ENCODE measurements around the gene CDH11.

GRCh38 chr16:65105171-65105570, 16.7 kb downstream of the CDH11 start:
- TF ChIP-seq CTCF (IDR thresholded peaks at IDR 0.05; ENCODE audit: low read depth, low read length, missing input control): no peak
- no peak for TF ChIP-seq MAX (IDR thresholded peaks at IDR 0.05)
- no peak for TF ChIP-seq ATF3 (IDR thresholded peaks at IDR 0.05)
- TF ChIP-seq ZBTB33 (IDR thresholded peaks at IDR 0.05): no peak
- no peak for TF ChIP-seq RAD21 (IDR thresholded peaks at IDR 0.05)
- no peak for TF ChIP-seq YY1 (IDR thresholded peaks at IDR 0.05)

Data from liver (tissue), 3 donors.